Hepatocyte (in vitro differentiated cells): ENCODE results near the gene FAM72A.
"Not testable (repeated sequence)": the region's sequence is repeated elsewhere in the genome, so short reads cannot be mapped to it uniquely, and the experiment has no call there.

ENCODE experiments used
- CTCF ChIP-seq: fragments of 200-600 bp; sonication (generic); IDR thresholded peaks from 2 replicates; pipeline ENCODE4 v1.5.1; 2016; ENCODE audit warnings: antibody characterized with exemption, mild to moderate bottlenecking; ENCODE audit not compliant: poor library complexity
- EZH2phosphoT487 ChIP-seq: fragments of 200-600 bp; sonication (generic); IDR thresholded peaks from one replicate; pipeline ENCODE4 v1.6.1; 2018; ENCODE audit warnings: antibody characterized with exemption, mild to moderate bottlenecking, low read depth, moderate library complexity; ENCODE audit not compliant: unreplicated experiment, severe bottlenecking

GRCh38 chr1:206240288-206240687 lies 37.6 kb upstream of the FAM72A start:
- TF ChIP-seq CTCF, EZH2phosphoT487: not testable (repeated sequence)
